ENCODE results near the gene GNA15.

The GNA15 gene

DNA sequence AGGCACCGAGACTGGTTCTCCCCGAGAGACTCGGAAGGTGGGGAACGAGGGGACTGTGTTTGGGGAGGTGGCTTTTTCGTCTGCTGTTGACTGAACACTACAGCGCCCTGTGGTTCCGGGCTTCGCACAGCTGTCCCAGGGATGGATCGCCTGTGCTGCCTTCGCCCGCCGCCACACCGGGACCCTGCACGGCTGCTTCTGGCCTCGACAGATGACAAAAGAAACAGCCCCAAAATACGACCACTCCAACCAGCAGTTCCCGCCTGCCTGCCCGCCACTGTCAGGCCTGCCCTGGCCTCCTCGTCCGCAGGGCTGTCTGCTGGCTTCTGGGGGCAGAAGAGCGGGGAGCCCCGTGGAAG lies 13.3 kb upstream of the GNA15 start:
- FAIRE-seq: no peak

DNA sequence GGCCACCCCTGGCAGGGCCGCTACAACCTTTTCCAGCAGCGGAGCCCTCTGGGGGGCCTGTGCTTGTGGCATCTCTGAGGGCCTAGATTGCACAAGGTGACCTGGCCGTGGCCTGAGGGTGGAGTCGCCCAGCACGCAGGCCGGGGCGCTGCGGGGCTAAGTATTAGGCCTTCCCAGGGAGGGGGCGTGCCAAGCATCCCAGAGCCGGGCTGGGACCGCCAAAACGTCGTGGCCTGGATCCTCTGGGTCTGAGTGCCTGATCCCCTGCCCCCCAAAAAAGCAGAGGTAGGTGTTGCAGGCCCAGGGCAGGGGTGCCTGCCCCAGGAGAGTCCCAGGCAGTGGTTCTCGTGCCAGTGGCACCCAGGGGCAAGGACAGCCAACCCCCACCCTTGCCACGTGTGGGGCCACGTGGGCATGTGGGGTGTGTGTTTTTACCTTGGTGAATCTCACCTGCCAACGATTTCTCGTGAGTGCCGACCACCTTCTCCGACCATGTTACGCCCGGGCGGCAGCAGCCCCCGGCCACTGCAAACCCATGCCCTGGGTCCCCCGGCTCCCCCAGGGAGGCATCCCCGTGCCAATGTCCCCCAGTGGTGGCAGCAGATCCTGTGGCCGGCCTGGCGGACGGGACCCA lies 12.6 kb upstream of the GNA15 start:
- FAIRE-seq: no peak

- no peak for FAIRE-seq
Measured at GRCh38 chr19:3123956-3124355, 11.9 kb upstream of the GNA15 start.

- no peak for FAIRE-seq
Measured at GRCh38 chr19:3124630-3125029, 11.2 kb upstream of the GNA15 start.

DNA sequence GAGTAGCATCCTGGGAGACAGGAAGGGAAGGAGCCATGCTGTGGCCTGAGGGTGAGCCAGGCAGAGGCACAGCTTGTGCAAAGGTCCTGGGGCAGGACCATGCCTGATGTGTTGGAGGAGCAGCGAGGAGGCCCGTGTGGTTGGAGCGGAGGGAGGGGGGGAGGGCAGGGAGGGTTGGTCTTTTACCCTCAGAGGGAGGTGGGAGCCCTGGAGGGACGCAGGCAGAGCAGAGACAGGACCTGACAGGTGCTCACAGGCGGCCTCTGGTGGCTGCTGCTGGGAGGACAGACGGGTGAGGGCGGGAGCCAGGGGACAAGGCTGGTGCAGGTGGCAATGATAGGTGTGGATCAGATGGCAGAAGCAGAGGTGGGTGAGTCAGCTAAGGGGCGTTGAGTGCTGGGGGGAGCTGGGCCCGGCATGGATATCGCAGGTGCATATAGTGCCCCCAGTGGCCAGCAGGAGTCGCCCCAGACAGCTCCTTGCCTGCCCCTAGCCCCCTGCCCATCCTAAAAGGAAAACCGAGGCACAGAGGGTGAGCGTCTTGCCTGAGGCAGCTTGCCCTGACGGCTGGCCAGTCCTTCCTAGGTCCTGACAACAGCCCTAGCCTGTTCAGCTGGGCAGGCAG lies 9.8 kb upstream of the GNA15 start:
- FAIRE-seq: no peak

GRCh38 chr19:3129112-3129511 lies 6.7 kb upstream of the GNA15 start:
- FAIRE-seq: peak; percentile 94

DNA sequence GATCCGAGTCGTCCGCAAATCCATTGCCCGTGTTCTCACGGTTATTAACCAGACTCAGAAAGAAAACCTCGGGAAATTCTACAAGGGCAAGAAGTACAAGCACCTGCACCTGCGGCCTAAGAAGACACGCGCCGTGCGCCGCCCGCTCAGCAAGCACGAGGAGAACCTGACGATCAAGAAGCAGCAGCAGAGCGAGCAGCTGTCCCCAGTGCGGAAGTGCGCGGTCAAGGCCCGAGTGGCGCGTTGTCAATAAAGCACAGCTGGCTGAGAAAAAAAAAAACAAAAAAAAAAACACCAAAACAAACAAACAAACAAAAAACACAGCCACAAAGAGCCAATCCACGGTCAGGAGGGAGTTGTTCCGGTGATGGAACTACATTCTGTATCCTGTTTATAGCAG lies 4.7 kb upstream of the GNA15 start:
- FAIRE-seq: no peak

DNA sequence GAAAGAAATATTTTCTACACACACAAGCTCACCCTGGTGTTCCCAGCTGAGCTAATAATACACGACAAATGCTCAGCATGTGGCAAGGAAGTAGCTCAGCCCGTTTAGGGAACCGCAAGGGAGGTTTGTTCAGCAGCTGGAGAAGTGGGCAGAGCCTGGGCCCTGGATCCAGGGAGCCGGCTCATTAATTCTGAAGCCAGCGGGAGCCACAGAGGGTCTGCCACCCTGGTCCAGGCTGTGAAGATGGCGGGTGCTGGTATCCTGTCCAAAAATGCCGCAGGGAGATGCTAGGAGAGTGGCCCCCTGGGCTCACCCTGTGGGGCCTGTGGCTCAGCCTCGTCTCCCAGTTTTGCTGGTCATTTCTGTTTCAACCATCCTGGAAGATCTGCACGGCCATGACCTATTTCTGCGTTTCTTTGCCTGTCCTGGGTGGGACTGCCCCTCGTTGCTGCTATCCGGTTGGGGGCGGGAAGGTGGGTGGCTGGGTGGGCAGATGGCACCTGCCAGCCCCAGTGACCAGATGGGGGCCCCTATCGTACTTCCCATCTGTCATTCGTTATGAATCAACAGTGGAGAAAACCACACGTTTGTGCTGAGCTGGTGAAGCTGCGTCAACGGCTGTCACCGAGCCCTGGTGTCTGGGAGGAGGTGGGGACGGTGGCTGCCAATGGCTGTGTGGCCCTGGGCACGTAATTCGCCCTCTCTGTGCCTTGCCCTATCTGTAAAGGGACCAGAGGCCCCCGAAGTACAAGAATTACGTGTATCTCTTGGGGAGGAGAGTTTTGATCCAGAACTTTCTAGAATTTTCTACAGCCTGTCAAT lies 2.7 kb upstream of the GNA15 start:
- no peak for FAIRE-seq

GRCh38 chr19:3133793-3134116 lies 2.1 kb upstream of the GNA15 start:
- FAIRE-seq: no peak

GRCh38 chr19:3136684-3137055 lies 837 bp downstream of the GNA15 start:
- FAIRE-seq: no peak

DNA sequence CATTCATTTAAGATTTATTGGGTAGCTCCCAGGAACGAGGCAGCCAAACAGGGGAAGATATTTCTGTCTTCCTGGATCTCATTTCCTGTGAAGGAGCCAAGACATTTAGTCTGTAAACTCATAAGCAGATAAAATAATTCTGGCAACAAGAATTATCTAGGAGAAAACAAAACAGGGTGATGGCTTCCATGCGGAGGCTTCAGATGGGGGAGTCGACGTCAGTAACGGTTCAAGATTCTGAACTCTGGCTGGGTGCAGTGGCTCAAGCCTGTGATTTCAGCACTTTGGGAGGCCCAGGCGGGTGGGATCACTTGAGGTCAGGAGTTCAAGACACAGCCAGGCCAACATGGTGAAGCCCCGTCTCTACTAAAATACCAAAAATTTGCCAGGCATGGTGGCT lies 1.3 kb downstream of the GNA15 start:
- no peak for FAIRE-seq

DNA sequence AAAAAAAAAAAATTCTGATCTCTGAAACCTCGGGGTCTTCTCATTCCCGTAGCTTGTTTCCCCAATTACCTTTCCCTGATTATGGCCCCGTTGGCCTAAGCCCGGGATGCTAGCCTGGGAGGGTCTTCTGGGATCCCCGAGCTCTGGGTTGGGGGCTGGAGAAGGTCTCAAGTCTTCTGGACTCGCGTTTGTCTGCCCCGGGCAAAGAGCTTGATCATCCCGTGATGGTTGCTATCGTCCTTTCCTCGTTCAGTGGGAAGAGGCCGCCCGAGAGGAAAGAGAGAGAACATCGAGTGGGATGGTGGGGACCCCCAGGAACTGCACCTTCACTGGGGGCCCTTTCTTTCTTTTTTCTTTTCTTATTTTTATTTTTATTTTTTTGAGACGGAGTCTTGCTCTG lies 2.4 kb downstream of the GNA15 start:
- FAIRE-seq: no peak

DNA sequence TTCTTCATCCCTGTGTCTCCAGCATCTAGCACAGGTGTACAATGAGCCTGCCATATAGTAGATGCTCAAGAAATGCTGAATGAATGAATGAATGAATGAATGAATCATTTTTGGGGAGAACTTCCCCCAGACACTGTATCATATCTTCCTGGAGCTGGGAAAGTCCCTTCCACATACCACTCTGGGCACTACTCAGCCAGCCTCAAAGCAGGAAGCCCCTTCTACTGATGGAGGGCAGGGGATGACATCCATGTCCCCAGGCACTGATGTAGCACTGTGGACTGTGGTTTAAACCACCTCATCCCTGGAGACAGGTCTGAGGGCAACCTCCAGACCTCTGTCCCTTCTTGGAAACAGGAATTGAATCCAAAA lies 4.8 kb downstream of the GNA15 start:
- FAIRE-seq: no peak

DNA sequence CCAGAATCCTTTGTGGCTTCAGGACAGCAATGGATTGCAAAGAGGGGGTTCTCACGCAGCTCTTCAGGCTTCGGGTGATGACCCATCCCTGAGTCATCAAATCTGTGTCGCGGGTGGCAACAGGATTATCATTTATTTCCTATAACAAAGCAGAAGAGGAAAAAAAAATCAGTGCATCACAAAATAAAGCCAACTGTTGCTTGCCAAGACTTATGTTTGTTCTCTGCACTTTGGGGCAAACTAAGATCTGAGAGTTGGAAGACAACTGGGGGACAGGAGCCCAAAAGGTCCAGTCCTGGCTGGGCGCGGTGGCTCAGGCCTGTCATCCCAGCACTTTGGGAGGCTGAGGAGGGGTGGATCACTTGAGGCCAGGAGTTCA lies 6.4 kb downstream of the GNA15 start:
- FAIRE-seq: no peak

DNA sequence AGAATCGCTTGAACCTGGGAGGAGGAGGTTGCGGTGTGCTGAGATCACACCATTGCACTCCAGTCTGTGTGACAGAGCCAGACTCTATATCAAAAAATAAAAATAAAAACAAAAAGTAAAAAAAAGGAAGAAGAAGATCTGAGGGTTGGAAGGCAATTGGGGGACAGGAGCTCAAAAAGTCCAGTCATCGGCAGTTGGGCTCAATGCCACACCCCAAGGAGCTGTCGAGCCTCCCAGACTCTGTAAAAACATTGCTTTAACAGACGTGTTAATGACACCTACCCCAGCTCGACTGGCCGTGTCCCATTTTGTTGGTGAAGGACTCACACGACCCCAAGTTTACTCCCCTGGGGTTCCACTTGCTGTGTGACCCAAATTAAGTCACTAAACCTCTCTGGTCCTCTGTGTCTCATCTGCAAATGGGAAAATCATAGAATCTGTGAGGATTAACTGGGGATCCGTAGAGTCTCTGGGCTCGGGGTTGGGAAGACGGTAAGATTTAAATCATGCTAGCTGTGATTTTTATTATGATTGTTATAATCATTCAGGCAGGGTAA lies 7.0 kb downstream of the GNA15 start:
- FAIRE-seq: no peak

GRCh38 chr19:3145909-3146676 lies 10.3 kb downstream of the GNA15 start:
- no peak for FAIRE-seq

GRCh38 chr19:3146677-3147100 lies 10.9 kb downstream of the GNA15 start:
- FAIRE-seq: no peak

GRCh38 chr19:3148503-3148902 lies 12.7 kb downstream of the GNA15 start:
- FAIRE-seq: no peak

- no peak for FAIRE-seq
Measured at GRCh38 chr19:3149089-3149488, 13.3 kb downstream of the GNA15 start.

GRCh38 chr19:3149526-3150505 lies 14.0 kb downstream of the GNA15 start:
- FAIRE-seq: no peak

DNA sequence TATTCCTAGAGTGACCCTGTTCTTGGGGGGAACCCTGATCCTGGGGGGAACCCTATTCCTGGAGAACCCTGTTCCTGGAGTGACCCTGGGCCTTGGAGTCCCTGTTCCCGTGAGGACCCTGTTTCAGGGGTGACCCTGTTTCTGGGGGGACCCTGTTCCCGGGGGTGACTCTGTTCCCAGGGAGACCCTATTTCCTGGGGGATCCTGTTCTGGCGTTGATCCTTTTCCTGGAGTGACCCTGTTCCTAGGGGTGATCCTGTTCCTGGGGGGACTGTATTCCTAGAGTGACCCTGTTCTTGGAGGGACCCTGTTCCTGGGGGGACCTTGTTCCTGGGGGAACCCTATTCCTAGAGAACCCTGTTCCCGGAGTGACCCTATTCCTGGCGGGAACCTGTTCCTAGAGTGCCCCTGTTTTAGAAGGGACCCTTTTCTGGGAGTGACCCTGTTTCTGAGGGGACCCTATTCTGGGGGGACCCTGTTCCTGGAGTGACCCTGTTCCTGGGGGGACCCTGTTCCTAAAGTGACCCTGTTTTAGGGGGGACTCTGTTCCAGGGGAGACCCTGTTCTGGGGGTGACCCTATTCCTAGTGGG lies 15.0 kb downstream of the GNA15 start:
- no peak for FAIRE-seq

All from A204.1 (cell line).